ENCODE results near the gene XYLT1. TPM values are rescaled to one million over a fixed set of nuclear protein-coding genes. Genes with fewer than 3 reads are reported as not detected.

The XYLT1 gene
- total RNA-seq, 1 experiment from 2014 or later, result not detected

DNA sequence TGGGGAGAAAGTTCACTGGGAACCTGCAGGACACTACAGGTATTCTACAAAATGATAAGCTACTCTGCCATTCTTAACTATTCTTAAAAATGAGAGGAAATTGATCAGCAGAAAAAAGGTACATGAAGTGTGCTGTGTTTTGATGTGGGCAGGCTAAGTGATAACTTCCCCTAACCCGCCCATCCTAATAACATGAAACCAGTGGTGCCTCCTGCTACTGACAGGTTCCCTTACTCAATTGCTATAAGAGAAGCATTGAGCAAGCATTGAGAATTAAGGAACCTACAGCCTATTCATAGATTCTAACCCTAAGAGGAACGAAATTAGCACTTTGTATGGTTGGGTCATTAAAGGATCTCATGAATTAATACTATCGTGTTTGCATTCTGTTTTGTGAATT, 18.9 kb downstream of the XYLT1 start:
- no peak overlapping the region for H3K9ac ChIP-seq (ENCODE audit: low read length)
- no peaks in the 10 kb centered on the region for H3K36me3 ChIP-seq (ENCODE audit: low read depth, low read length)
- H4K20me1 ChIP-seq (ENCODE audit: low read length), result no peaks in the 10 kb centered on the region
- no peak overlapping the region for H3K4me3 ChIP-seq (ENCODE audit: low read length)
- no peak overlapping the region for H2AFZ ChIP-seq (ENCODE audit: low read length)
- no peak overlapping the region for H3K27ac ChIP-seq (ENCODE audit: low read length)
- no peaks in the 10 kb centered on the region for H3K9me3 ChIP-seq (ENCODE audit: low read length)
- no peak for ATAC-seq
- no peaks in the 10 kb centered on the region for H3K4me1 ChIP-seq (ENCODE audit: insufficient read depth, low read length)
- ChIA-PET CTCF (no interaction called here), POLR2A (ENCODE audit: unreplicated experiment) (no interaction called here)
- no peak for DNase-seq
- no peak for TF ChIP-seq EZH2 (IDR thresholded peaks at IDR 0.05; ENCODE audit: low read length, unreplicated experiment)
- TF ChIP-seq, protein P1, sequence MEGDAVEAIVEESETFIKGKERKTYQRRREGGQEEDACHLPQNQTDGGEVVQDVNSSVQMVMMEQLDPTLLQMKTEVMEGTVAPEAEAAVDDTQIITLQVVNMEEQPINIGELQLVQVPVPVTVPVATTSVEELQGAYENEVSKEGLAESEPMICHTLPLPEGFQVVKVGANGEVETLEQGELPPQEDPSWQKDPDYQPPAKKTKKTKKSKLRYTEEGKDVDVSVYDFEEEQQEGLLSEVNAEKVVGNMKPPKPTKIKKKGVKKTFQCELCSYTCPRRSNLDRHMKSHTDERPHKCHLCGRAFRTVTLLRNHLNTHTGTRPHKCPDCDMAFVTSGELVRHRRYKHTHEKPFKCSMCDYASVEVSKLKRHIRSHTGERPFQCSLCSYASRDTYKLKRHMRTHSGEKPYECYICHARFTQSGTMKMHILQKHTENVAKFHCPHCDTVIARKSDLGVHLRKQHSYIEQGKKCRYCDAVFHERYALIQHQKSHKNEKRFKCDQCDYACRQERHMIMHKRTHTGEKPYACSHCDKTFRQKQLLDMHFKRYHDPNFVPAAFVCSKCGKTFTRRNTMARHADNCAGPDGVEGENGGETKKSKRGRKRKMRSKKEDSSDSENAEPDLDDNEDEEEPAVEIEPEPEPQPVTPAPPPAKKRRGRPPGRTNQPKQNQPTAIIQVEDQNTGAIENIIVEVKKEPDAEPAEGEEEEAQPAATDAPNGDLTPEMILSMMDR (conservative IDR thresholded peaks at IDR 0.05; ENCODE audit: low read depth, low read length), result no peak
- TF ChIP-seq EZH2phosphoT487 (IDR thresholded peaks at IDR 0.05; ENCODE audit: borderline replicate concordance, low read length), result no peak
- H3K4me2 ChIP-seq (ENCODE audit: low read length), result no peak overlapping the region
- no peaks in the 10 kb centered on the region for H3K9me2 ChIP-seq (replicated peaks; ENCODE audit: low read length)
- no peaks in the 10 kb centered on the region for H3F3A ChIP-seq (ENCODE audit: low read length, unreplicated experiment)
- BruUV-seq (replicated peaks), result no TSS peak
- H3K79me2 ChIP-seq (ENCODE audit: low read length), result no peaks in the 10 kb centered on the region
- intact Hi-C loops (cut with micrococcal nuclease), result no loop called here
- H3K27me3 ChIP-seq (ENCODE audit: low read length), result no peaks in the 10 kb centered on the region

DNA sequence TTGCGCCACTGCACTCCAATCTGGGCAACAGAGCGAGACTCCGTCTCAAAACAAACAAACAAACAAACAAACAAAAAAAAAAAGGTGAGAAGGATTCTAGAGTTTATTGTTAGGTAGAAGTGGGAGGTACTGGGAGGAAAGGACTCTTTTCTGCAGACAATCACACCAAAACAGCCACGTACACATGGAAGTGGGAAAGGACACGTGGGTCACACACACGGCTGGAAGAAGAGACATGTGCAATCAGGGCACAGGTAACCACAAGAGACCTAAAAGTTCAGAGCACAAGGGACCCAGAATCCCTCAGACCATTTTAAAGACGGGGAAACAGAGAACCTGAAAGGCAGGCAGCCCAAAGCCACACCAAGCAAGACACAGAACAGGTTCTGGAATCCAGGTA, 20.5 kb downstream of the XYLT1 start:
- Histone ChIP-seq H3K9me2 (replicated peaks; ENCODE audit: low read length) (no peaks in the 10 kb centered on the region), H3K4me1 (ENCODE audit: insufficient read depth, low read length) (no peaks in the 10 kb centered on the region), H3K4me2 (ENCODE audit: low read length) (no peak overlapping the region), H3K27ac (ENCODE audit: low read length) (no peak overlapping the region), H3K27me3 (ENCODE audit: low read length) (no peaks in the 10 kb centered on the region), H2AFZ (ENCODE audit: low read length) (no peak overlapping the region), H3F3A (ENCODE audit: low read length, unreplicated experiment) (no peaks in the 10 kb centered on the region), H3K9me3 (ENCODE audit: low read length) (no peaks in the 10 kb centered on the region), H3K4me3 (ENCODE audit: low read length) (no peak overlapping the region), H3K9ac (ENCODE audit: low read length) (no peak overlapping the region), H4K20me1 (ENCODE audit: low read length) (no peaks in the 10 kb centered on the region), H3K79me2 (ENCODE audit: low read length) (no peaks in the 10 kb centered on the region), H3K36me3 (ENCODE audit: low read depth, low read length) (no peaks in the 10 kb centered on the region)
- ChIA-PET POLR2A (ENCODE audit: unreplicated experiment) (no interaction called here), CTCF (no interaction called here)
- BruUV-seq (replicated peaks), result no TSS peak
- no peak for TF ChIP-seq EZH2 (IDR thresholded peaks at IDR 0.05; ENCODE audit: low read length, unreplicated experiment)
- TF ChIP-seq, protein P1 (conservative IDR thresholded peaks at IDR 0.05; ENCODE audit: low read depth, low read length), result no peak
- TF ChIP-seq EZH2phosphoT487 (IDR thresholded peaks at IDR 0.05; ENCODE audit: borderline replicate concordance, low read length), result no peak
- no peak for ATAC-seq
- DNase-seq, result no peak
- intact Hi-C loops (cut with micrococcal nuclease), result no loop called here

DNA sequence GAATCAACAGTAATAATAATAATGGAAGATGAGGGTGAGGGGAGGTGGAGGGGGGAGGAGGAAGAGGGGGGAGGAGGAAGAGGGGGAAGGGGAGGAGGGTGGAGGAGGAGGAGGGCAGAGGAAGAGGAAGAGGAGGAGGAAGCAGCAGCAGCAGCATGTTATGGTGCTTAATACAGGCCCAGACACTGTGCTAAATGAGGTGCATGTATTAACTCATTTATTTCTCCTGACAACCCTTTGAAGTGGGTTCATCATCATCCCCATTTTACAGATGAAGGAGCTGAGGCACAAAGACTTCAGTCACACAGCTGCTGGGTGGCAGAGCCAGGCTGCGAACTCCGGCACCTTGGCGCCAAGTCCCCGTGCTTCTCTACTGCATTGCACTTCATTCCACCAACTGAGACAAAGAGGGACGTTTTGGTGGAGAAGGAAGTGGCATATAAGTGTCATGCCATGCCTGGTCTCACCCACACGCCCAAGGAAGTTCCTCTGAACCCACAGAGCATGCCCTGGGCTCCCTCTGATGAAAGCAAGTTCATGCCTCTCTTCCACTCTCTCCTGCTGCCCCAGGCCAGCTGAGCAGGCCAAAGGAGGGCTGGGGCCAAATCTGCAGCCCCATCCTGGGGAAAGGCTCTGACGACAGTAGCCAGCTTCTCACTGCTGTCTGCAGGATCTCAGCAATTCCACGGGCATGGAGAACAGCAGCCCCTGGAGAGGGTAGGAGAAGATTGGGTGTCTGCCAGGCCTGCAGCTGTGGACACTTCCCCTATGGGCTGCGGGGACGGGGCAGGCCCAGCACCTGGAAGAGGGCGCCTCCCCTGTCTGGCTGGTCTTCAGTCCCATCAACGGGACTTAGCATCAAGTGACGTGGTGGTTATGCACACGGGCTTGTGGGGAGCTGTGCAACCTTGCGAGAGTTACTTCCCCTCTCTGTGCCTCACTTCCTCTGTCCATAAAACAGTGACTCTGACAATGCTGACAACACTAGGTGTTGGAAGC, 21.8 kb downstream of the XYLT1 start:
- no peak overlapping the region for H3K4me3 ChIP-seq (ENCODE audit: low read length)
- H2AFZ ChIP-seq (ENCODE audit: low read length), result no peak overlapping the region
- no TSS peak for BruUV-seq (replicated peaks)
- ChIA-PET POLR2A (ENCODE audit: unreplicated experiment) (no interaction called here), CTCF (no interaction called here)
- H3K27me3 ChIP-seq (ENCODE audit: low read length), result no peaks in the 10 kb centered on the region
- H3F3A ChIP-seq (ENCODE audit: low read length, unreplicated experiment), result no peaks in the 10 kb centered on the region
- no peak for DNase-seq
- H3K4me2 ChIP-seq (ENCODE audit: low read length), result no peak overlapping the region
- H3K27ac ChIP-seq (ENCODE audit: low read length), result no peak overlapping the region
- H3K79me2 ChIP-seq (ENCODE audit: low read length), result no peaks in the 10 kb centered on the region
- intact Hi-C loops (cut with micrococcal nuclease), result no loop called here
- no peaks in the 10 kb centered on the region for H3K9me3 ChIP-seq (ENCODE audit: low read length)
- H3K36me3 ChIP-seq (ENCODE audit: low read depth, low read length), result no peaks in the 10 kb centered on the region
- H3K9me2 ChIP-seq (replicated peaks; ENCODE audit: low read length), result no peaks in the 10 kb centered on the region
- no peak for ATAC-seq
- TF ChIP-seq, protein P1 (conservative IDR thresholded peaks at IDR 0.05; ENCODE audit: low read depth, low read length), result no peak
- TF ChIP-seq EZH2phosphoT487 (IDR thresholded peaks at IDR 0.05; ENCODE audit: borderline replicate concordance, low read length) (no peak), EZH2 (IDR thresholded peaks at IDR 0.05; ENCODE audit: low read length, unreplicated experiment) (no peak)
- H4K20me1 ChIP-seq (ENCODE audit: low read length), result no peaks in the 10 kb centered on the region
- no peaks in the 10 kb centered on the region for H3K4me1 ChIP-seq (ENCODE audit: insufficient read depth, low read length)
- no peak overlapping the region for H3K9ac ChIP-seq (ENCODE audit: low read length)
